ENCODE data around the gene SLC16A13.

DNA sequence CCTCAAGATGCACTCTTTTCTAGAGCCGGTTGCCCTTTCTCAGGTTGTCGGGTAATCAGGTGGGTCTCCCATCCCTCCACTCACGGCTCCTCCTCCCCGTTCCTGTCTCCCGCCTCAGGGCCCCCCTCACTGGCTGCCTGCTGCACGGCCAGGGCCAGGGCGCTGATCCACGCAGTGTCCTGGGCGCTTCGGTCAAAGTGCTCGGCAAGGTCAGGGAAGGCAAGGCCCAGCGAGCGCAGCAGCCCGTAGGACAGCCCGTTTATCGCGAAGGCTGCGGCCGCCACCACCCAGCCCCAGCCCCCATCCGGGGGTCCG is 7.3 kb downstream of the SLC16A13 start:
- TF ChIP-seq, protein P1, sequence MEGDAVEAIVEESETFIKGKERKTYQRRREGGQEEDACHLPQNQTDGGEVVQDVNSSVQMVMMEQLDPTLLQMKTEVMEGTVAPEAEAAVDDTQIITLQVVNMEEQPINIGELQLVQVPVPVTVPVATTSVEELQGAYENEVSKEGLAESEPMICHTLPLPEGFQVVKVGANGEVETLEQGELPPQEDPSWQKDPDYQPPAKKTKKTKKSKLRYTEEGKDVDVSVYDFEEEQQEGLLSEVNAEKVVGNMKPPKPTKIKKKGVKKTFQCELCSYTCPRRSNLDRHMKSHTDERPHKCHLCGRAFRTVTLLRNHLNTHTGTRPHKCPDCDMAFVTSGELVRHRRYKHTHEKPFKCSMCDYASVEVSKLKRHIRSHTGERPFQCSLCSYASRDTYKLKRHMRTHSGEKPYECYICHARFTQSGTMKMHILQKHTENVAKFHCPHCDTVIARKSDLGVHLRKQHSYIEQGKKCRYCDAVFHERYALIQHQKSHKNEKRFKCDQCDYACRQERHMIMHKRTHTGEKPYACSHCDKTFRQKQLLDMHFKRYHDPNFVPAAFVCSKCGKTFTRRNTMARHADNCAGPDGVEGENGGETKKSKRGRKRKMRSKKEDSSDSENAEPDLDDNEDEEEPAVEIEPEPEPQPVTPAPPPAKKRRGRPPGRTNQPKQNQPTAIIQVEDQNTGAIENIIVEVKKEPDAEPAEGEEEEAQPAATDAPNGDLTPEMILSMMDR (conservative IDR thresholded peaks at IDR 0.05; ENCODE audit: low read depth, low read length): no peak
- no peak for TF ChIP-seq RAD21 (IDR thresholded peaks at IDR 0.05; ENCODE audit: low read length)
- no peak for TF ChIP-seq BHLHE40 (IDR thresholded peaks at IDR 0.05; ENCODE audit: low read depth, low read length)
- no peak for TF ChIP-seq RCOR1 (IDR thresholded peaks at IDR 0.05; ENCODE audit: insufficient replicate concordance, low read length)
- TF ChIP-seq POLR2A (IDR thresholded peaks at IDR 0.05; ENCODE audit: low read depth, low read length): no peak
- TF ChIP-seq, protein P2, sequence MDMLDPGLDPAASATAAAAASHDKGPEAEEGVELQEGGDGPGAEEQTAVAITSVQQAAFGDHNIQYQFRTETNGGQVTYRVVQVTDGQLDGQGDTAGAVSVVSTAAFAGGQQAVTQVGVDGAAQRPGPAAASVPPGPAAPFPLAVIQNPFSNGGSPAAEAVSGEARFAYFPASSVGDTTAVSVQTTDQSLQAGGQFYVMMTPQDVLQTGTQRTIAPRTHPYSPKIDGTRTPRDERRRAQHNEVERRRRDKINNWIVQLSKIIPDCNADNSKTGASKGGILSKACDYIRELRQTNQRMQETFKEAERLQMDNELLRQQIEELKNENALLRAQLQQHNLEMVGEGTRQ (IDR thresholded peaks at IDR 0.05; ENCODE audit: low read depth, low read length): no peak
- TF ChIP-seq MAFK (IDR thresholded peaks at IDR 0.05; ENCODE audit: low read depth, low read length): no peak
